ENCODE data around the gene ATP1A1. TPM values are rescaled to one million over a fixed set of nuclear protein-coding genes. Genes with fewer than 3 reads are reported as not detected.

ATP1A1 gene
- 121 and 322 TPM in 2 replicates for total RNA-seq

GRCh38 chr1:116372651-116373430 is at the start of gene ATP1A1:
TSS of gene ATP1A1 (plus strand) at chr1:116373244. CDS start at chr1:116373512, 268 bp downstream.

Other genes with a start within 250 kb of the ATP1A1 start
- gene CD58, start 197.8 kb downstream of the ATP1A1 start, total RNA-seq: 13.8 and 15.5 TPM in 2 replicates